GM19467 (cell line): ENCODE results near the gene MINDY4.

ENCODE experiments used
- ATAC-seq: cut with Tn5 transposase; IDR thresholded peaks from one replicate; pipeline ENCODE4 v1.9.1; 2021; ENCODE audit warnings: mild to moderate bottlenecking, moderate library complexity; ENCODE audit not compliant: unreplicated experiment

The MINDY4 gene

GRCh38 chr7:30771174-30771879, at the start of gene MINDY4:
TSS of gene MINDY4 (plus strand) at chr7:30771417. CDS start at chr7:30771494, 77 bp downstream.
- peak; percentile 84 for ATAC-seq

- ATAC-seq, result no peak
These were observed 49.0 kb upstream of the MINDY4 start for GRCh38 chr7:30722187-30722586.

- ATAC-seq, result no peak
These were observed 48.5 kb upstream of the MINDY4 start for GRCh38 chr7:30722671-30723070.

- no peak for ATAC-seq
These were observed 47.4 kb upstream of the MINDY4 start for GRCh38 chr7:30723776-30724175.

GRCh38 chr7:30726296-30727006, 44.8 kb upstream of the MINDY4 start:
- no peak for ATAC-seq

DNA sequence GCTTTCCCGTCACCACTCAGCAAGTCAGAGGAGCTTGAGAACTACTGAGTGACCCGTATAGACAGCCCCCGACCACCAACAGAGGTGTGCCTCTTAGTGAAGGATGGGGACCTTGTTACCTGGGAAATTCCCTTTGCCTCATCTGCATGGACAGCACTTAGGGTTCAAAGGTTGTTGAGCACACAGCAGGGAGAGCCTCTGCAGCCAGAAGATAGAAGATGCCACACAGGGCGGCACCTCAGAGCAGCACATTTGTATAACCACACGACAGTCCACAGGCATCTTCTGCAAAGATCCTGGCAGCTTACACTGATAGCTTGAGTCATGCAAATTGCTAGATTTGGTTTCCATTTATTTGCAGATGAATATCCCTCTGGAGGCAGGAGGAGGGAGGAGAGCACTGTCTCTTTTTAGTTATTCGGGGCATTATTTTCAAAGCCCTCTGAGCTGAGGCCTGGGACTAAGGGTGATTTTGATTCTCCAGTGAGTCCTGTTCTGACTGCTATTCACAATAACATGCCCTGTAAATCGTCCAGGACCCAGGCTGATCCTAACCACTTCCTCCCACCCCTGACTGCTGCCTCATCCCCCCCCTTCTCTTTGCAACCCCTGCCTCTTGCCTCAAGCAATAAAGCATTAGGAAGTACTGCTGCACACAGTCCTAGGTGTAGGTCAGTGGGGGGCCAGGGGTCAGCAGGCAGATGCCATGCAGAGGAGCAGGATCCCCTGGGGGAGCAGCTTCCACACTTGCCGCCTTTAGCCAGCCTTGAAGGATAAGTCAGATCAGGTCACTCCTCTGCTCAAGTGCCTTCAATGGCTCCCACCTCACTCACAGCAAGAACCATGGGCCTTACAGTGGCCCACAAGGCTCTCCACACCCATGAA, 43.9 kb upstream of the MINDY4 start:
- peak; percentile 65 for ATAC-seq

DNA sequence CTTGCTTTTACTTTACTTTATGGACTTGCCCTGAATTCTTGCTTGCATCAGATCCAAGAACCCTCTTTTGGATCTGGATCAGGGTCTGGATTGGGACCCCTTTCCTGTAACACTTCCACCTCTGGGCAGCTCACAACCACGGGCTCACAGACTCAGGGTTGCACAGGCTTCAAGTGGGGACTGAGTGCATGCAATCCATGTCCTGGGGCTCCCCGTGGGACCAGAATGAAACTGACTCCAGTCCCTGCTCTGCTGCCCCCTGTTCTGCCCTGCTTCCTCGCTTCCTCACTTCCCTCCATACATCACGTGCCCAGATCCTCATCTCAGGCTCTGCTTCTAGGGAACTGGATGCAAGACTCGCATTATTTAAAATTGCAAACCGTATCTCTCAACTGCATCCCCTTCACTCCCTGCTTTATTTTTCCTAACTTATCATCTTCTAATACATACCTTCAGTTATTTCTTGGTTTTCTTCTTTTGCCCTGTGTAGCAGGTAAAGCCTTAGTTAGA, 42.6 kb upstream of the MINDY4 start:
- ATAC-seq, result no peak

DNA sequence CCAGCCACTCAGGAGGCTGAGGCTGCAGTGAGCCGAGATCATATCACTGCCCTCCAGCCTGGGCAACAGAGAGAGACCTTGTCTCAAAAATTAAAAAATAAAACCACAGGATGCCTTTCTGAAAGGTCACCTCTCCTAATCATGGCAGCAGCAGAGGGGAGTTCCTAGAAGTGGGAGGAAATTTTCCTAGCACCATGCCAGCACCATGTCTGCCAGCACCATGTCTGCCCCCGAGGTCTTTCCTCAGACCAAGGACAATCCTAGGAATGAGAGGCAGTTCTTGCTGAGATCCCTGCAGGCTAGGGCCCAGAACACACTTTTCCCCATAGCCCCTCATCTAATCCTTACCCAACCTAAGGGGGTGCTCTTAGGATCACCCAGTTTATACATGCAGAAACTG, 41.6 kb upstream of the MINDY4 start:
- ATAC-seq, result no peak

GRCh38 chr7:30730097-30730496, 41.1 kb upstream of the MINDY4 start:
- ATAC-seq, result no peak

DNA sequence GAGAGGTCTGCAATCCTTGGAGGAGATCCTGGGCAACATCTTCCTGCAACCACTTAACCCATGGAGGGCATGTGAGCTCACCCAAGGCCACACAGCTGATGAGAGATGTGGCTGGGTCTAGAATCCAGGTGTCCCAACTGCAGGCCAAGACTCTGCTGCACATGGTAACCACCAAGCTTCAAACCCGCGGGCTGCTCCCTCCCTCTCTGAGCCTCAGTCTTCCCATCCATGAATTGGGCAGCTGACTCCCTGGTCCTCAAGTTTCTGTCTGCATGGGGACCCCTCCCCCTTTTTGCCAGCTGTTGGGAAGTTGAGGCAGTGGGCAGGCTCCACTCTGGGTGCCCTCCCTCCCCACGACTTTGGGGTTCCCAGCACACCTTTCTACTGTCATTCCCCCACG, 40.2 kb upstream of the MINDY4 start:
- ATAC-seq, result no peak

DNA sequence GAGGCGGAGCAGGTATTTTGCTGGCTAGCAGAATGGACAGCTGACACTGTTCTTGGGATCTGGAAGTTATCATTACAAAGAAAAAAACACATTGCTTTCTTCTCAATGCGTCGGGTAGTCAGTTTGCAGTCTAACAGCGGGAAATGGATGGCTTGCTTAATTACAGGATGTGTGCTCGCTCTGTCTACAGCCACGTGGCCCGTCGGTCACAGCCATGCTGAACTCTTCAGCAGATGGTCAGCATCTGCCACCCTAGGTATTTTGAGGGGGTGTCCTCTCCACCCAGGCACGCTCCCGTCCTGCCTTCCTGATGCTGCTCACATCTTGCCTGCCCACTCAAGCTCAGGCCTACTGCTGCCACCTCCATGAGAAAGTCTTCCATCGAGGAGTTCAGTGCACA, 39.6 kb upstream of the MINDY4 start:
- ATAC-seq, result no peak

- ATAC-seq, result no peak
These were observed 38.6 kb upstream of the MINDY4 start for GRCh38 chr7:30732606-30733005.

DNA sequence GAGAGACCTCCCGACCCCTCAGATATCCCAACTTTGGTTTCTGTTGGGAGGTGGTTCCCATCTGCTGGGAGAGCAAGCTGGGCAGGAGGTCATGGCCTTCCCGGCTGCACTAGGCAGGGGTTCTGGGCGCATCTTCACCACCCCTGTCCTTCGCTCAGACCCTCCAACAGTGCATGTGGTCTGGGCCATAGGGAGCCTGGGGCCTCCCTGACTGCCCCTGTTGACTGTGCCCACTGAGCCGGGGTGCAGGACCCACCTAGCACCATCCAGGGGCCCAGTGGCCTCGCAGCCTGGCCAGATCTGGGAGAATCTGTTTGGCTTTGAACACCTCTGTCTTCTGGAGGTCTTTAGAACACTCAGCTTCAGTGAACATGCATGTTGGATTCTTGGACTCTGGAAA, 38.0 kb upstream of the MINDY4 start:
- no peak for ATAC-seq

- ATAC-seq, result no peak
These were observed 37.5 kb upstream of the MINDY4 start for GRCh38 chr7:30733691-30734090.

DNA sequence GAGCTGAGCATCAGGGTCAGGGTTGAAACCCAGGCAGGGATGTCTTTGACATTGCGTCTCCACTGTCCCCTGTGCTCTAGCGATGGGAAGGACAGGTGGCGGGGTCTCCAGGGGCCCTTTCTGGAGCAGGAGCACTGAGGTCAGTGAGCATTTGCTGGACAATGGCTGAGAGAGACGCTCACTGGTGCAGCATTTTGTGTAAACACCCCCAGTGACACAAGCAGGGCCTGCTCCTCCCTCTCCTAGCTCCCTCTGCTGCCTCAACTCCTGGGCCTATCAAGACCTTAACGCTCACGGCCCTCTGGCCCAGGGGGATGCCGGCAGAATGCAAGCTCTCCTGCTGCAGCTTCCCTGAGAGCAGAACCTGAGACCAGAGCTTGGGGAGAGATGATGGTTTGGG, 36.7 kb upstream of the MINDY4 start:
- ATAC-seq, result no peak

DNA sequence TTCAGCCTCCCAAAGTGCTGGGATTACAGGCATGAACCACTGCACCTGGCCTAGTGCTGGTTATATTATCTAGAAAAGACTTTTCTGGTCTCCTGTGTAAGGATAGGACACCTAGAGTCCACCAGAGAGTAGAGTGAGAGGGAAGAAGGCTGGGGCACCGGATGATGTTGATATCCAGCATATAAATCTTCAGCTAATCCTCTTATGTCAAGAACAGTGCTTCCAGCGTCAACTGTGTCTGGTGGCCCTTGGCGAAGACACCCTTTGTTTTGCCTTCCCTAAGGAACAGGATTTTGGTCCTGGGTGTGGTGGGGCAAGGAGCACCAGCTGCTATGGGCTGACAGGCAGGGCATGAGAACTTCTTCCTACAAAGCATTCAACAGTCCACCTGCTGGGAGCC, 35.6 kb upstream of the MINDY4 start:
- ATAC-seq, result no peak

DNA sequence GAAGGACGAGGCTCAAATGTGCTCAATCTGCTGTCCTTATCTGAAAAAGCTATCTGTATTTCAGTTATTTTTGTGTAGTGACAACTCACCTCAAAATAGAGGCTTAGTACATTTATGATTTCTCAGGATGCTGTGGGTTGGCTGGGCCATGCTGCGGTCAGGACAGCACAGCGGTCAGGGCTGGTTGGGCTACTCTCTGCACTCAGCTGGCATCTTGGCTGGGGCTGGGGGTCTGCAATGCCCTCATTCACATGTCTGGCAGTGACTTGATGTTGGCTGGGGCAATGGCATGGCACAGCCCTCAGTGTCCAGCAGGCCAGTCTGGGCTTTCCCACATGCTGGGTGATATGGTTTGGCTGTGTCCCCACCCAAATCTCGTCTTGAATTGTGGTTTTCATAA, 34.9 kb upstream of the MINDY4 start:
- ATAC-seq, result no peak

DNA sequence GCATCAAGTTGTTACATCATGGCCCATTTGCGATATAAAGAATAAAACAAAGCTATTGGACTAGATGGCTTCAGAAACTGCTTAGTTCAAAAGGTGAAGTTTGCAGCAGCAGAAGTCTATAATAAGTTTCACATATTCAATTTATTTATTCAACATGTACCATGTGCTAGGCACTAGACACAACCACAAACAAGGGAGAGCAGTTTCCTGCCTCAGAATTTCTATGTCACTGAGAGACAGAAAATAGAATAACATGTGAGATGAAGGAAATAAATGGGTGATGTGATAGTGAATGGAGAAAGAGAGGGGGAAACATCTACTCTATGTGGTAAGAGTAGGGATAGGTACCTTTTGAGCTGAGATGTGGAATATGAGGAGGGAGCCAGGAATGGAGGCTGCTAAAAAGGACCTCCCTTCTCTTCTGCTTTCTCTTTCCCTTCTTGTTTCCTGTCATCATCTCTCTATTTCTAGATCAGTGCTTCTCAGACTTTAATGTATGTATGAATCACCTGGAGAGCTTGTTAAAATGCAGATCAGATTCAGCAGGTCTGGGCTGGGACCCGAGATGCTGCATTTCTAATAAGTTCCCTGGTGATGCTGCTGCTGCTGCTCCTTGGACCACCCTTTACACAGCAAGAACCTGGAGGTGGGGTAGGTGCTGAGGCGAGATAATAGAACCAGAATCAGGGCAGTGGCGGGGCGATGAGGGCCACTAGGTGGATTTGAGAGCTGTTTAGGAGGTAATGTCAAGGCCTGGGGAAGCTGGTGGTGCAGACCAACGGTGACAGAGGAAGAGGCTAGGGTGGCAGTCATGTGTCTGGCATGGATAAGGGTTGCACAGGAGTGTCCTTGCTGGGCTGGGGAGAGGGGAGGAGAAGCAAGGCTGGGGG, 32.9 kb upstream of the MINDY4 start:
- no peak for ATAC-seq

DNA sequence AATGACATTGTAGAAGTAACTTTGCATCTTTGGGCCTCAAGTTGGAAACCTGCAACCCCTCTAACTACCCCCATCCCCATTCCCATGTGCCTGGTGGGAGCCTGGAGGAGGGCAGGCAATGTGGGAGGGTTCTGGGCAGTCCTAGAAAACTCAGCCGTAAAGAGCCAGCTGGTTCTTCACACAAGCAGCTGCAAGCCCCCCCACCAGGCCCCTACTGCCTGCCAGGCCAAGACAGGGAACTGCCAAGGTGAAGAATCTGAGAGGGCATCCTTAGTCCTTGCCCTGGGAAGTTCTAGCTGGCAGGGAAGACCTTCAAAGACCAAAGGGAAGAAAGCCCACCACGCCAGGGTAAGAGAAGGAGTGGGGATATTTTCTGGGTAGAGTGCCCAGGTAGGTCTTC, 31.5 kb upstream of the MINDY4 start:
- ATAC-seq, result no peak

- ATAC-seq, result peak; percentile 70
These were observed 30.6 kb upstream of the MINDY4 start for GRCh38 chr7:30740417-30741181.
